ENCODE data around the gene CDK18.

DNA sequence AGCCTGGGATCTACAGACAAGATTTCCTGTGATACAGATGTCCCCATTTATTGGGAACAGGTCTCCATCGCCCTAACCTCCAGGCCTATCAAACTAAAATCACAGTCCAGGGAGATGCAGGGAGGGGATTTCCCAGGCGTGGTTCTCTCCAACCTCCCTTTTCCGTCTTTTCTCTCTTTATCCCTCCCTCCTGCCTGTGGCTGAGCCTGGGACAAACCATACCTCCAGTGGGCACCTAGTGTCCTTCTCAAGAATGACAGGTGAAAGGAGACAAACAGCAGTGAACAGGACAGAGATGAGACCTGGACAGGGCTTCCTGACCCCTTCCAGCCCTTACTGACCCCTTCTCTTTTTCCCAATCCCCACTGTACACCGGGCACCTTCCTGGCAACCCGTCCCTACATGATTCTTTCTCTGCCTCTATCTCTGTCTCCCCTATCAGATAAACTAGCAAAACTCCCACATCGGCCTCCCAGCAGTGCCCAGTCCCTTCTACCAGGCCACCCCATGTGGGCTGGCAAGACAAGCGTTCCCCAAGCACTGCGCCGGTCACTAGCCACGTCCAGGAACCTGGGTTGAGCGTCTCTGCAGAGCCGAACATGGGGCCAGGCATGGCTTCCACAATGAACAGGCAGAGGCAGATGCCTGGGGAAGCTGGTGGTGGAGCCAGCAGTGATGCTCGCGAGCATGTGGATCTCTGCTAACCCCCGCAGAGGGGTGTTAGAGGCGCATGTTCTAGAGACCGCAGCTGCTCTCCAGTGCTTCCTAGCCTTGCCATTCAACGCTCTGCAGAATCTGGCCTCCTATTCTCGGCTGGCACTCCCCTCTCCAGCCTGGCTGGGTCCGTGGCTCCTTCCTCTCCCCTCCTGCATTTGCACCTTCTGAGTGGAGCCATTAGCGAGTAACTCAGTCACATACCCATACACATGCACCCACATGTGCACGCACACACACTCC is 72.6 kb downstream of the CDK18 start:
- TF ChIP-seq BHLHE40 (IDR thresholded peaks at IDR 0.05; ENCODE audit: borderline replicate concordance) (no peak), L3MBTL2 (conservative IDR thresholded peaks at IDR 0.05) (no peak), FOXM1 (IDR thresholded peaks at IDR 0.05; ENCODE audit: borderline replicate concordance) (no peak), TARDBP (IDR thresholded peaks at IDR 0.05) (no peak), SUZ12 (IDR thresholded peaks at IDR 0.05) (no peak), SP1 (IDR thresholded peaks at IDR 0.05) (no peak), CTBP1 (IDR thresholded peaks at IDR 0.05; ENCODE audit: borderline replicate concordance) (no peak), HDGF (IDR thresholded peaks at IDR 0.05; ENCODE audit: borderline replicate concordance) (no peak), NFRKB (IDR thresholded peaks at IDR 0.05) (no peak), ELF4 (IDR thresholded peaks at IDR 0.05) (no peak), LEF1 (IDR thresholded peaks at IDR 0.05; ENCODE audit: borderline replicate concordance) (no peak), ARNT (IDR thresholded peaks at IDR 0.05) (no peak)
- TF ChIP-seq, protein P1, sequence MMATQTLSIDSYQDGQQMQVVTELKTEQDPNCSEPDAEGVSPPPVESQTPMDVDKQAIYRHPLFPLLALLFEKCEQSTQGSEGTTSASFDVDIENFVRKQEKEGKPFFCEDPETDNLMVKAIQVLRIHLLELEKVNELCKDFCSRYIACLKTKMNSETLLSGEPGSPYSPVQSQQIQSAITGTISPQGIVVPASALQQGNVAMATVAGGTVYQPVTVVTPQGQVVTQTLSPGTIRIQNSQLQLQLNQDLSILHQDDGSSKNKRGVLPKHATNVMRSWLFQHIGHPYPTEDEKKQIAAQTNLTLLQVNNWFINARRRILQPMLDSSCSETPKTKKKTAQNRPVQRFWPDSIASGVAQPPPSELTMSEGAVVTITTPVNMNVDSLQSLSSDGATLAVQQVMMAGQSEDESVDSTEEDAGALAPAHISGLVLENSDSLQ (IDR thresholded peaks at IDR 0.05) = no peak
